ENCODE data around the gene SFXN5. TPM values are rescaled to one million over a fixed set of nuclear protein-coding genes. Genes with fewer than 3 reads are reported as not detected.

Gene SFXN5
- total RNA-seq, 1 donor from 2014 or later = 14.1 TPM

- no peak for DNase-seq
- Mint-ChIP-seq H3K4me3 (no peak overlapping the region), H3K9me3 (no peaks in the 10 kb centered on the region), H3K27ac (no peak overlapping the region), H3K36me3 (ENCODE audit: low read depth) (peaks cover 1% of the 10 kb centered on the region), H3K4me1 (no peaks in the 10 kb centered on the region), H3K27me3 (no peaks in the 10 kb centered on the region)
- intact Hi-C loops (cut with micrococcal nuclease) = no loop called here
These were observed 19.7 kb upstream of the SFXN5 start for GRCh38 chr2:73091164-73091563.

- H3K4me3 Mint-ChIP-seq = no peak overlapping the region
- no peaks in the 10 kb centered on the region for H3K9me3 Mint-ChIP-seq
- peaks cover 1% of the 10 kb centered on the region for H3K36me3 Mint-ChIP-seq (ENCODE audit: low read depth)
- intact Hi-C loops (cut with micrococcal nuclease) = no loop called here
- DNase-seq = no peak
- no peaks in the 10 kb centered on the region for H3K27me3 Mint-ChIP-seq
- peaks cover 4% of the 10 kb centered on the region for H3K4me1 Mint-ChIP-seq
- H3K27ac Mint-ChIP-seq = no peak overlapping the region
These were observed 17.9 kb upstream of the SFXN5 start for GRCh38 chr2:73089270-73090030.

- no peaks in the 10 kb centered on the region for H3K27me3 Mint-ChIP-seq
- intact Hi-C loops (cut with micrococcal nuclease) = no loop called here
- no peak overlapping the region for H3K4me3 Mint-ChIP-seq
- no peak overlapping the region for H3K27ac Mint-ChIP-seq
- no peak for DNase-seq
- H3K9me3 Mint-ChIP-seq = no peaks in the 10 kb centered on the region
- peaks cover 1% of the 10 kb centered on the region for H3K36me3 Mint-ChIP-seq (ENCODE audit: low read depth)
- H3K4me1 Mint-ChIP-seq = peaks cover 4% of the 10 kb centered on the region
These were observed 17.2 kb upstream of the SFXN5 start for GRCh38 chr2:73088703-73089102.

- no peak for DNase-seq
These were observed 16.7 kb upstream of the SFXN5 start for GRCh38 chr2:73088211-73088610.

GRCh38 chr2:73087311-73087710 is 15.8 kb upstream of the SFXN5 start:
- DNase-seq = no peak
- peaks cover 1% of the 10 kb centered on the region for H3K36me3 Mint-ChIP-seq (ENCODE audit: low read depth)
- H3K27me3 Mint-ChIP-seq = no peaks in the 10 kb centered on the region
- H3K4me1 Mint-ChIP-seq = peaks cover 4% of the 10 kb centered on the region
- intact Hi-C loops (cut with micrococcal nuclease) = no loop called here
- no peak overlapping the region for H3K27ac Mint-ChIP-seq
- H3K9me3 Mint-ChIP-seq = no peaks in the 10 kb centered on the region
- H3K4me3 Mint-ChIP-seq = no peak overlapping the region

More at GRCh38 chr2:73088211-73088610, 16.7 kb upstream of the SFXN5 start:
- intact Hi-C loops (cut with micrococcal nuclease) = no loop called here
- Mint-ChIP-seq H3K27ac (no peak overlapping the region), H3K27me3 (no peaks in the 10 kb centered on the region), H3K36me3 (ENCODE audit: low read depth) (peaks cover 1% of the 10 kb centered on the region), H3K9me3 (no peaks in the 10 kb centered on the region), H3K4me1 (peaks cover 4% of the 10 kb centered on the region), H3K4me3 (no peak overlapping the region)

GRCh38 chr2:73085691-73086090 is 14.2 kb upstream of the SFXN5 start:
- no peaks in the 10 kb centered on the region for H3K9me3 Mint-ChIP-seq
- H3K27ac Mint-ChIP-seq = no peak overlapping the region
- no peaks in the 10 kb centered on the region for H3K27me3 Mint-ChIP-seq
- peak; percentile 95 for DNase-seq
- intact Hi-C loops (cut with micrococcal nuclease) = loop anchor here (1.0 kb wide), 3 partner anchors 71 to 92 kb away; no protein-coding TSS in a partner anchor
- H3K4me3 Mint-ChIP-seq = no peak overlapping the region
- peaks cover 4% of the 10 kb centered on the region for H3K4me1 Mint-ChIP-seq
- H3K36me3 Mint-ChIP-seq (ENCODE audit: low read depth) = peaks cover 1% of the 10 kb centered on the region

- intact Hi-C loops (cut with micrococcal nuclease) = loop anchor here (1.0 kb wide), 3 partner anchors 71 to 92 kb away; no protein-coding TSS in a partner anchor
- DNase-seq = no peak
- peaks cover 4% of the 10 kb centered on the region for H3K4me1 Mint-ChIP-seq
- no peak overlapping the region for H3K4me3 Mint-ChIP-seq
- no peak overlapping the region for H3K27ac Mint-ChIP-seq
- no peaks in the 10 kb centered on the region for H3K27me3 Mint-ChIP-seq
- H3K9me3 Mint-ChIP-seq = no peaks in the 10 kb centered on the region
- peaks cover 1% of the 10 kb centered on the region for H3K36me3 Mint-ChIP-seq (ENCODE audit: low read depth)
These were observed 13.5 kb upstream of the SFXN5 start for GRCh38 chr2:73084971-73085370.

GRCh38 chr2:73083886-73084800 is 12.6 kb upstream of the SFXN5 start:
- no peaks in the 10 kb centered on the region for H3K9me3 Mint-ChIP-seq
- peaks cover 4% of the 10 kb centered on the region for H3K4me1 Mint-ChIP-seq
- no peak for DNase-seq
- H3K27ac Mint-ChIP-seq = no peak overlapping the region
- peaks cover 1% of the 10 kb centered on the region for H3K36me3 Mint-ChIP-seq (ENCODE audit: low read depth)
- H3K27me3 Mint-ChIP-seq = no peaks in the 10 kb centered on the region
- intact Hi-C loops (cut with micrococcal nuclease) = no loop called here
- no peak overlapping the region for H3K4me3 Mint-ChIP-seq

- no peak for DNase-seq
- Mint-ChIP-seq H3K4me3 (no peak overlapping the region), H3K27me3 (no peaks in the 10 kb centered on the region), H3K36me3 (ENCODE audit: low read depth) (peaks cover 1% of the 10 kb centered on the region), H3K4me1 (peaks cover 4% of the 10 kb centered on the region), H3K27ac (no peak overlapping the region), H3K9me3 (no peaks in the 10 kb centered on the region)
- intact Hi-C loops (cut with micrococcal nuclease) = no loop called here
These were observed 11.3 kb upstream of the SFXN5 start for GRCh38 chr2:73082523-73083410.

GRCh38 chr2:73081181-73081671 is 9.7 kb upstream of the SFXN5 start:
- intact Hi-C loops (cut with micrococcal nuclease) = no loop called here
- Mint-ChIP-seq H3K27me3 (no peaks in the 10 kb centered on the region), H3K4me1 (peaks cover 4% of the 10 kb centered on the region), H3K9me3 (no peaks in the 10 kb centered on the region), H3K36me3 (ENCODE audit: low read depth) (no peaks in the 10 kb centered on the region), H3K4me3 (no peak overlapping the region), H3K27ac (no peak overlapping the region)
- no peak for DNase-seq

GRCh38 chr2:73080321-73081131 is 9.0 kb upstream of the SFXN5 start:
- no peak for DNase-seq
- H3K9me3 Mint-ChIP-seq = no peaks in the 10 kb centered on the region
- H3K27me3 Mint-ChIP-seq = no peaks in the 10 kb centered on the region
- H3K36me3 Mint-ChIP-seq (ENCODE audit: low read depth) = no peaks in the 10 kb centered on the region
- H3K27ac Mint-ChIP-seq = no peak overlapping the region
- intact Hi-C loops (cut with micrococcal nuclease) = no loop called here
- H3K4me1 Mint-ChIP-seq = peaks cover 1% of the 10 kb centered on the region
- no peak overlapping the region for H3K4me3 Mint-ChIP-seq

- no peaks in the 10 kb centered on the region for H3K9me3 Mint-ChIP-seq
- H3K27ac Mint-ChIP-seq = no peak overlapping the region
- intact Hi-C loops (cut with micrococcal nuclease) = no loop called here
- DNase-seq = no peak
- H3K4me3 Mint-ChIP-seq = no peak overlapping the region
- H3K36me3 Mint-ChIP-seq (ENCODE audit: low read depth) = no peaks in the 10 kb centered on the region
- H3K27me3 Mint-ChIP-seq = no peaks in the 10 kb centered on the region
- no peaks in the 10 kb centered on the region for H3K4me1 Mint-ChIP-seq
These were observed 8.1 kb upstream of the SFXN5 start for GRCh38 chr2:73079636-73080035.

Data from activated CD4-positive, alpha-beta T cell treated with anti-CD3 and anti-CD28 coated beads, Interleukin-2, amount 10 ng/mL, durations not matched to agents 24 days and 14 days (primary cell).